Spleen (tissue), 13 donors: Measurements from ENCODE around the gene MT1F. TPM values are rescaled to one million over a fixed set of nuclear protein-coding genes. Genes with fewer than 3 reads are reported as not detected.

Source experiments
- DNase-seq: peaks from one replicate; pipeline ENCODE4 v3.0.0-alpha.2; 2020
- H3K27ac ChIP-seq, 8 donors: fragments of 200-600 bp; sonication (generic) in 7 of 8; 1 replicate in 4 of 8; 2 replicates in 4 of 8; pipeline versions ENCODE4 v1.5.0 to v1.8.0; 2016 to 2021; ENCODE audit warnings: inconsistent platforms in 4 of 8, mild to moderate bottlenecking in 4 of 8, moderate library complexity in 1 of 8
- H3K27me3 ChIP-seq, 7 donors: fragments of 200-600 bp; sonication (generic) in 6 of 7; replicated peaks in 1 of 7; 1 replicate in 4 of 7; 2 replicates in 3 of 7; pipeline versions ENCODE4 v1.5.0 to v1.8.0; 2016 to 2021; ENCODE audit warnings: inconsistent platforms in 3 of 7, mild to moderate bottlenecking in 1 of 7
- H3K36me3 ChIP-seq, 6 donors: fragments of 200-600 bp; sonication (generic) in 5 of 6; 1 replicate in 4 of 6; 2 replicates in 2 of 6; pipeline versions ENCODE4 v1.5.0 to v1.8.0; 2016 to 2021; ENCODE audit warnings: inconsistent platforms in 2 of 6
- H3K4me1 ChIP-seq, 6 donors: fragments of 200-600 bp; sonication (generic) in 5 of 6; 1 replicate in 3 of 6; 2 replicates in 3 of 6; pipeline versions ENCODE4 v1.5.0 to v1.8.0; 2016 to 2021; ENCODE audit warnings: inconsistent platforms in 3 of 6
- H3K4me3 ChIP-seq, 8 donors: fragments of 200-600 bp; sonication (generic) in 7 of 8; 1 replicate in 4 of 8; 2 replicates in 4 of 8; pipeline versions ENCODE4 v1.5.0 to v1.8.0; 2016 to 2021; ENCODE audit warnings: inconsistent platforms in 4 of 8, mild to moderate bottlenecking in 4 of 8, moderate library complexity in 2 of 8
- H3K9me3 ChIP-seq, 8 donors: fragments of 200-600 bp; sonication (generic) in 7 of 8; 1 replicate in 4 of 8; 2 replicates in 4 of 8; pipeline versions ENCODE4 v1.5.0 to v1.8.0; 2016 to 2021; ENCODE audit warnings: inconsistent platforms in 4 of 8
- POLR2A ChIP-seq, 3 donors: fragments of 450-650 bp; IDR thresholded peaks; one replicate each; pipeline ENCODE4 v1.5.1; 2017; ENCODE audit warnings: antibody characterized with exemption in 3 of 3, mild to moderate bottlenecking in 1 of 3
- POLR2AphosphoS5 ChIP-seq, 3 donors: sonication (generic); formaldehyde crosslinking; IDR thresholded peaks; one replicate each; pipeline ENCODE4 v1.5.1; 2017; ENCODE audit warnings: antibody characterized with exemption in 3 of 3
- WGBS, 5 donors: extraction: QIAGEN DNeasy Blood & Tissue Kit in 3 of 5; methylation state at CpG; one replicate each; pipeline versions ENCODE4 v1.1.5 to v1.1.7; 2013 to 2018; 5-methylcytosine and 5-hydroxymethylcytosine counted together
- intact Hi-C: fragments of 100-400 bp; cut with DNase I; formaldehyde crosslinking; loops from one replicate; pipeline ENCODE4 v1.15.0; 2023; ENCODE audit warnings: low total_unique reads
- long read RNA-seq, 2 donors: transcript quantifications; one replicate each; lab custom pipeline, GENCODE V29; 2026
- polyA plus RNA-seq, 3 donors: library from polyadenylated mRNA; stranded (reverse); fragments of 200-250 nt; gene quantifications; one replicate each; pipeline ENCODE4 v1.2.1, GENCODE V29; 2013
- total RNA-seq, 7 donors: library from RNA; depleted of rRNA in 3 of 7; stranded (reverse); fragments of >200 nt in 3 of 7; fragmentation: NEBNext Ultra II Directional in 4 of 7; extraction: Animal tissue kit (Norgen Biotek cat#: 25700) in 4 of 7; gene quantifications; one replicate each; pipeline versions ENCODE4 v1.1.0 to v1.2.1, GENCODE V29; 2016 to 2021
- TF ChIP-seq, protein P1 (sequence below), 11 experiments: fragments of 200-600 bp in 7 of 11; fragments of 450-650 bp in 4 of 11; sonication (generic) in 4 of 11; IDR thresholded peaks in 8 of 11; conservative IDR thresholded peaks in 3 of 11; 1 replicate in 7 of 11; 2 replicates in 4 of 11; pipeline versions ENCODE4 v1.4.0 to v1.8.0; 2016 to 2021; ENCODE audit warnings: antibody characterized with exemption in 11 of 11, inconsistent platforms in 4 of 11, mild to moderate bottlenecking in 1 of 11
- donor health status: healthy with polysubstance abuse.
- donor health status: DM: no; HTN: no; CAD: no; lungs with moderate emphysema.
- donor health status: DM: no; HTN: no; CAD: no.
- donor health status: Bipolar disorder and iron deficiency.
- donor health status: healthy.
- donor health status: DM: no; HTN: no; CAD: no.
- donor health status: DM: yes; HTN: yes; CAD: no.

Gene MT1F
- 10 to 100 TPM in 6 of 7 donors, 1 to 10 TPM in 1; 6.4 to 21.0 (median 13.6) TPM for total RNA-seq
- 10 to 100 TPM; 16.6 to 20.1 (median 19.4) TPM for polyA plus RNA-seq
- long read RNA-seq, donor 1, partial matches to known transcripts, result 0 of 3 reads
- long read RNA-seq, donor 1, other reads (novel, unspliced or antisense), result 0 of 3 reads
- long read RNA-seq, donor 2, transcript MT1F-201 (3 exons, 690 nt), result major isoform, 30 of 32 reads
- long read RNA-seq, donor 2, partial matches to known transcripts, result 0 of 32 reads
- long read RNA-seq, donor 2, other reads (novel, unspliced or antisense), result 0 of 32 reads

DNA sequence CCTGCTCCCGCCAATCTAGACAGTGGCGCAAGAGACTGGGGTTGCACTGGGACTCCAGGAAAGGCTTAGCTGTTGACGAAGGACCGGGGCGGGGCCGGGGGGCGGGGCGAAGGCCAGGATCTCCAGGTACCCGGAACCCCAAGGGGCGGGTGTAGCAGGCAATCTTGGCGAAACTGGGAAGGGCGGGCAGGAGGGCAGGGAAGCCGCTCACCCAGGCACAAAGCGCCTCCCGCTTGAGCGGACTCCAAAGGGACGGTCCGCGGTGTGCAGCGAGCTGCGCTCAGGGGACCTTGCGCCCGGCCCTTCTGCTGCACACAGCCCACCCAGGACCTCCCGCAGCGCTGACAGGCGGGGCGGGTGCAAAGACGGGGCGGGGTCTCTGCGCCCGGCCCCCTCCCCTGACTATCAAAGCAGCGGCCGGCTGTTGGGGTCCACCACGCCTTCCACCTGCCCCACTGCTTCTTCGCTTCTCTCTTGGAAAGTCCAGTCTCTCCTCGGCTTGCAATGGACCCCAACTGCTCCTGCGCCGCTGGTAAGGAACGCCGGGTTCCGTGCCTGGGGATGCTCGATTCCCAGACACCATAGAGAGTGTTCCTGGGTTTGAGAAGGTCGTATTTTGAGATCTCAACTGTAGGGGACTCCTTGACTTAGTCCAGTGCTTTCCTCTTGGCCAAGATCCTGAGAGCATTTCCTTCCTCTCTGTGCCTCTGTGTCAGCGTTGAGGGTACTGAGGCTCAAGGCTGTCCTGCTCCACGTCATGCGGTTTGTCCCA is at the start of gene MT1F:
Gene MT1F (plus strand): TSS at position 405 of the 772 bp plus-strand sequence. CDS start 100 bp downstream, at position 505.
- Histone ChIP-seq H3K4me3 (peak within 1 kb of the TSS; percentile 49 to 81 (median 66)), H3K9me3 (no peaks in the 10 kb centered on the region), H3K36me3 (no peaks in the 10 kb centered on the region), H3K4me1 (peaks cover 0 to 28% (median 19%) of the 10 kb centered on the region in 6 donors), H3K27ac (peak within 1 kb of the TSS in 7 of 8 donors; percentile 61 to 86 (median 79)), H3K27me3 (peaks cover 0 to 31% (median 1%) of the 10 kb centered on the region in 7 donors)
- TF ChIP-seq POLR2A (IDR thresholded peaks at IDR 0.05), result no peak
- TF ChIP-seq, protein P1, sequence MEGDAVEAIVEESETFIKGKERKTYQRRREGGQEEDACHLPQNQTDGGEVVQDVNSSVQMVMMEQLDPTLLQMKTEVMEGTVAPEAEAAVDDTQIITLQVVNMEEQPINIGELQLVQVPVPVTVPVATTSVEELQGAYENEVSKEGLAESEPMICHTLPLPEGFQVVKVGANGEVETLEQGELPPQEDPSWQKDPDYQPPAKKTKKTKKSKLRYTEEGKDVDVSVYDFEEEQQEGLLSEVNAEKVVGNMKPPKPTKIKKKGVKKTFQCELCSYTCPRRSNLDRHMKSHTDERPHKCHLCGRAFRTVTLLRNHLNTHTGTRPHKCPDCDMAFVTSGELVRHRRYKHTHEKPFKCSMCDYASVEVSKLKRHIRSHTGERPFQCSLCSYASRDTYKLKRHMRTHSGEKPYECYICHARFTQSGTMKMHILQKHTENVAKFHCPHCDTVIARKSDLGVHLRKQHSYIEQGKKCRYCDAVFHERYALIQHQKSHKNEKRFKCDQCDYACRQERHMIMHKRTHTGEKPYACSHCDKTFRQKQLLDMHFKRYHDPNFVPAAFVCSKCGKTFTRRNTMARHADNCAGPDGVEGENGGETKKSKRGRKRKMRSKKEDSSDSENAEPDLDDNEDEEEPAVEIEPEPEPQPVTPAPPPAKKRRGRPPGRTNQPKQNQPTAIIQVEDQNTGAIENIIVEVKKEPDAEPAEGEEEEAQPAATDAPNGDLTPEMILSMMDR (IDR thresholded peaks at IDR 0.05 in 8 of 11, conservative IDR thresholded peaks at IDR 0.05 in 3 of 11), result no peak
- peak; percentile 64 to 83 (median 65) for TF ChIP-seq POLR2AphosphoS5 (IDR thresholded peaks at IDR 0.05)
- peak; percentile 91 for DNase-seq
- intact Hi-C loops, result no loop called here
- 0 to 3% (median 1%) methylated on average over 32 to 46 of the region's 46 CpGs for WGBS, 5 donors

DNA sequence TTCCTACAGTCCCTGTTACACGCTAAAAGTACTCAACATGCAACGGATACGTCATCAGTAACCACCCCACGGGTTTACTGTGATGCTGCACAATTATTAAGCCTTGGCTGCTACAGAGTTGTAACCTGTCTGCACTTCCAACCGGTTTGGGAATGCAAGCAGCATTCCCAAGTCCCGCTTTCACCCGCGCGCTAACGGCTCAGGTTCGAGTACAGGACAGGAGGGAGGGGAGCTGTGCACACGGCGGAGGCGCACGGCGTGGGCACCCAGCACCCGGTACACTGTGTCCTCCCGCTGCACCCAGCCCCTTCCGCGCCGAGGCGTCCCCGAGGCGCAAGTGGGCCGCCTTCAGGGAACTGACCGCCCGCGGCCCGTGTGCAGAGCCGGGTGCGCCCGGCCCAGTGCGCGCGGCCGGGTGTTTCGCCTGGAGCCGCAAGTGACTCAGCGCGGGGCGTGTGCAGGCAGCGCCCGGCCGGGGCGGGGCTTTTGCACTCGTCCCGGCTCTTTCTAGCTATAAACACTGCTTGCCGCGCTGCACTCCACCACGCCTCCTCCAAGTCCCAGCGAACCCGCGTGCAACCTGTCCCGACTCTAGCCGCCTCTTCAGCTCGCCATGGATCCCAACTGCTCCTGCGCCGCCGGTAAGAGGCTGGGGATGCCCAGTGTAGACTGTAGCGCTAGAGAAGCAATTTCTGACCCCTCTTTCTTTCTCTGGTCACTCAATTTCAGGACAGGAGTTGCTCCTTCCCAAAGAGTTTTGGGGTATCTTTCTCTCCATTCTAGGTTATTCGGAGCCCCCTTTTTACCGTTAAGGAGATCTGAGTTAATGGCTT is 49.5 kb upstream of the MT1F start, which contains the start of gene MT2A:
Gene MT2A (plus strand): TSS at position 542 of the 833 bp plus-strand sequence. CDS start 72 bp downstream, at position 614.
- Histone ChIP-seq H3K4me3 (peak within 1 kb of the TSS; percentile 37 to 75 (median 61)), H3K27me3 (no peaks in the 10 kb centered on the region), H3K9me3 (no peaks in the 10 kb centered on the region), H3K27ac (peak within 1 kb of the TSS; percentile 78 to 96 (median 89)), H3K4me1 (peaks cover 24 to 72% (median 47%) of the 10 kb centered on the region in 6 donors), H3K36me3 (no peaks in the 10 kb centered on the region)
- TF ChIP-seq POLR2A (IDR thresholded peaks at IDR 0.05), result peak in 1 of 3 donors; percentile 84
- peak; percentile 95 for TF ChIP-seq POLR2AphosphoS5 (IDR thresholded peaks at IDR 0.05)
- TF ChIP-seq, protein P1 (IDR thresholded peaks at IDR 0.05 in 8 of 11, conservative IDR thresholded peaks at IDR 0.05 in 3 of 11), result peak in 1 of 11 experiments; percentile 13
- WGBS, 5 donors, result 6 to 16% (median 9%) methylated on average over 20 to 62 of the region's 62 CpGs
- intact Hi-C loops, result loop anchor here (10.0 kb wide), 2 partner anchors 77 to 93 kb away; partner anchors contain the start of gene MT1X
- peak; percentile 99 for DNase-seq

DNA sequence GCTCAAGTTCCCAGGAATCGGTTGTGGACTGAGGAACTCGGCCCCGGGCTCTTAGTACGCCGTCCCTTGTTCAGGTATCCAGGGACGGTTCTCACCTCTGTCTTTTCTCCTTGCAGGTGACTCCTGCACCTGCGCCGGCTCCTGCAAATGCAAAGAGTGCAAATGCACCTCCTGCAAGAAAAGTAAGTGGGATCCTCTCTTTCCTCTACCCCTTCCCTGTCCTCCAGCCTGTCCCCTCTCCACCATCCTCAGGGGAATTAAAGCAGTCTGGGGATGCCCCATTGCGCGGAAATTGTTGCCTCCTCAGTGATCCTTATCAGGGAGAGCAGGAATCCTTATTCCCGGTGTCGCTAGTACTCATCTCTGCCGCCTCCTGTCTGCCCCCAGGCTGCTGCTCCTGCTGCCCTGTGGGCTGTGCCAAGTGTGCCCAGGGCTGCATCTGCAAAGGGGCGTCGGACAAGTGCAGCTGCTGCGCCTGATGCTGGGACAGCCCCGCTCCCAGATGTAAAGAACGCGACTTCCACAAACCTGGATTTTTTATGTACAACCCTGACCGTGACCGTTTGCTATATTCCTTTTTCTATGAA is 48.8 kb upstream of the MT1F start:
- WGBS, 5 donors, result 0 to 1% (median 1%) methylated on average over 21 of the region's 21 CpGs
- H3K9me3 ChIP-seq, result no peaks in the 10 kb centered on the region
- TF ChIP-seq POLR2AphosphoS5 (IDR thresholded peaks at IDR 0.05) (peak in 2 of 3 donors; percentile 25 to 36), POLR2A (IDR thresholded peaks at IDR 0.05) (no peak)
- TF ChIP-seq, protein P1 (IDR thresholded peaks at IDR 0.05 in 8 of 11, conservative IDR thresholded peaks at IDR 0.05 in 3 of 11), result no peak
- H3K4me3 ChIP-seq, result peak overlapping the region; percentile 37 to 75 (median 61)
- no peak for DNase-seq
- intact Hi-C loops, result loop anchor here (10.0 kb wide), 2 partner anchors 76 to 94 kb away; partner anchors contain the start of gene MT1X
- no peaks in the 10 kb centered on the region for H3K27me3 ChIP-seq
- H3K27ac ChIP-seq, result peak overlapping the region; percentile 78 to 96 (median 89)
- peaks cover 24 to 67% (median 47%) of the 10 kb centered on the region in 6 donors for H3K4me1 ChIP-seq
- H3K36me3 ChIP-seq, result no peaks in the 10 kb centered on the region
